GM18511 (cell line): ENCODE results near the gene CAMK2G.

ENCODE experiments used
- ATAC-seq: cut with Tn5 transposase; IDR thresholded peaks from one replicate; pipeline ENCODE4 v1.9.1; 2021; ENCODE audit warnings: mild to moderate bottlenecking, moderate library complexity; ENCODE audit not compliant: unreplicated experiment

Gene CAMK2G

DNA sequence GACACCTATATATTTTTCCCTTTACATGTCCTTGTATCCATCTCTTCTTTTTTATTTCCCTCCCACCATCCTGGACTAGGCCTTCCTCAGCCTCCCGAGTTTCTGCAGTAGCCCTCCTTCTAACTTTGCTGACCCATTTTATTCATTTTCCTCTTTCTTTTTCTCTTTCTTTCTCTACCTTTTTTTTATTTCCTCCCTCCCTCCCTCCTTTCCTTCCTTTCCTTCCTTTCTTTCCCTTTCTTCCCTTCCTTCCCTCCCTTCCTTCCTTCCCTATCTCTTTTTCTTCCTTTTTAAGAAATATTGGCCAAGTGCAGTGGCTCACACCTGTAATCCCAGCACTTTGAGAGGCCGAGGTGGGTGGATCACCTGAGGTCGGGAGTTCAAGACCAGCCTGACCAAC lies 9.7 kb upstream of the CAMK2G start:
- ATAC-seq, result no peak

DNA sequence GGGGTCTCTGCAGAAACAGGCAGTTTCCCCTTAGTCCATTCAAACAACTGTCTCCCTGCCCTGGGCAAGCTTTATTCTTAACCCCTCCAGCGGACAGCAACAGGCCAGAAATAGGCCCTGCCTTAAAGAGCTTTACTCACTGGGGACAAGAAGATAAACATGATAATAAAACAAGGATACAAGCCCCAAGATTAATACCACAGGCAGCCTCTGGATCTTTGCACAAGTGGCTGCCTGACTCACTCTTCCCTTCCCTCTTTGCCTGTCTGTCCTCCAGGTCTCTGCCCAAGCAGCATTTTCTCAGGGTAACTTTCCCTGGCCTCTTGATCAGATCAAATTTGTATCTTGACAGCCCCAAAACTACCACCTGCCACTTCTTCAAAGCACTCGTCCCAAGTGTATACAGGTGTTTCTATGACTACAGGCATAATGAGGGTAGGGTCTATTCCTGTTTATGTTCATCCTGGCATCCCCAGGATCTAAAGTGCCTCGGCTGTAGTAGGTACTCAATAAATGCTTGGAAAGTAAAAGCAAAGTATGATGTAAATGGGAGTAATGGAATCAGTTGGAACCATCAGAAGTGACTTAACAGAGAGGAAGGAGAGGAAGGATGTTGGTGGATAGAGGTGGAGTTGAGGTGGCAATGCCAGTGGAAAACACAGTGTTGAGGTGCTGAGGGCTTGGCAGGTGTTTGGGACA lies 7.0 kb upstream of the CAMK2G start:
- no peak for ATAC-seq

DNA sequence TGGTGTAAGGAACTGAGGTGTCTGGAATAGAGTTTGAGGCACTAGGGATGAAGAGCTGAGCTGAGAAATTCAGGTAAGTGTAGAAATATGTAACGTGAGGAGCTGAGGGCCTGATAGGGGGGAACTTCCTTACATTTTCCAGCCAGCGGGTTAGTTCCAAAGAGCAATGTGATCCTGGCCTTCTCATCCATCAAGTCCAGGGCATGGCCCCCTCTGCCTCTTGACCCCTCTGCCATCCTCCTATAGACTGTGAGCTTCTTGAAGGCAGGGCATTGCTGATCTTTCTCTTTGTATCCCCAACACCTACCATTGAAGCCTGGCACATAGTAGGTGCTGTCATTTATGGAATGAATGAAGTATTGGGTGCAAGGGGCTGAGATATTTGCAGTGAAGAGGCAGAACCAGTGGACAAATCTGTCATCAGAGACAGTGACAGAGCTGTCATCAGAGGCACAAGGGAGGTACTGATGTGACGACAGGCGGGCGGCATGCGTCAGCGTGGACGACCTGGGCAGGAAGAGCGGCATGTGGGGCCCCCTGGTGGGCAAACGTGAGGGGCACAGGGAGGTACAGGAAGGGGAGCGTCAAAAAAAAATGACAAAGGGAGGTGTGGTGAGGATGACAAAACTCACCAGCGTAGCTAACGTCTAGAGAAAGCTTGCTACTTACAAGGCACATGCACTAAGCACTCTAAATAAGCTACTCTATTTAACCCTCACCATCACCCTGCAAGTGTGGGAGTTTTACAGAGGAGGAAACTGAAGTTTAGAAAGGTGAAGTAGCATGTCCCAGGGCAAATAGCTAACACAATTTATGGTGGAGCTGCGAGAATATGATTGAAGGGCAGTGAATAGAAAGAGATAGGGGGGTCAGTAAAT lies 5.2 kb upstream of the CAMK2G start:
- peak; percentile 90 for ATAC-seq

DNA sequence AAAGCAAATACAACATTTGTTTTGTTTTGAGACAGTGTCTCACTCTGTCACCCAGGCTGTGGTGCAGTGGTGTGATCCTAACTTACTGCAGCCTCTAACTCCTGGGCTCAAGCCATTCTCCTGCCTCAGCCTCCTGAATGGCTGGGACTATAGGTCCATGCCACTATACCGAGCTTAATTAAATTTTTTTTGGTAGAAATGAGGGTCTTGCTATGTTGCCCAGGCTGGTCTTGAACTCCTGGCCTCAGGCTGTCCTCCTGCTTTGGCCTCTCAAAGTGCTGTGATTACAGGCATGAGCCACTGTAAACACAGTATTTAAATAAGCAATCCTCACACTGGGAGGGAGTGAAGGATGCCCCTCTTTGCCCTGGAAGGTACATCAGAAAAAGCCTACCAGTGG lies 4.0 kb upstream of the CAMK2G start:
- no peak for ATAC-seq

DNA sequence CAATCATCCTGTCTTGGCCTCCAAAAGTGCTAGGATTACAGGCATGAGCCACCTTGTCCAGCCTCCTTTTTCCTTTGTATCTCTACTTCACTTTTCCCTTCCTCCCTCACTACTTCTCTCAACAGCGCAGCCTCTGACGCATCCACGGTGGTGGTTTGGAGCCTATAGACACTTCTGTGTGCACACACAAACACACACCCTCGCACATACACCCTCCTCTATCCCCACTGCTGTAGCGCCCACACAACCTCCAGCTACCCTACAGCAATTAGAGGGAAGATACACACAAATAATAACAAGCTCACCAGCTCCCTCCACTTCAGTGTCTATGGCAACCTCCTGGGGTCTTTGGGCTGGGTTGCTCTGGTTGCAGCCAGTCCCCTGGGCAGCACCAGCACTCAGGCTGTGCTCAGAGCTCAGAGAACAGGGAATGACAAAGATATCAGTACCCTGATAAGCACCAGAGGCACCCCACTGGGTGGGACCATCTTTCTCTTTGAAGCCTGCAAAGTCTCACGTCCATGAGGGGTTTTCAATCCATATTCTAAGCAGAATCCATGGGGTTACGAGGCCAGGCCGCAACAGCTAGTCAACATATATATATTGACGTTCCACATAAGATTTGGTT lies 3.3 kb upstream of the CAMK2G start:
- no peak for ATAC-seq

DNA sequence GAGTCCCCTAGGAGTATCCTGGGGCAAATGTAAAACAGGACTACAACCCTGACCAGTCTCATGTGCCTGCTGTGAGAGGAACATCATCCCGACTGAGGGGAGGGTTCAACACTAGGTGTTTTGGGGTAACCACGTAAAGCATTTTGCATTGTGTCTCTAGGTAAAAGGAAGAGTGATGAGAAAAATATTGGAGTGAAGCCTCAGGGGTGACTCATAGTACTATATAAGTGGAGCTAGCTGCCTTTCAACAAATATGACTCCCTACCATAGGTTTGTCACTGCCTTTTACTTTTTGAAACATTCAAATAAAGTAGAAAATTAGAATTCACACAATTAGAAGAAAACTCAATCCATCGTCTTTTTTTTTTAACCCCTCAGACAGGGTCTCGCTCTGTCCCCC lies 2.6 kb upstream of the CAMK2G start:
- ATAC-seq, result no peak

DNA sequence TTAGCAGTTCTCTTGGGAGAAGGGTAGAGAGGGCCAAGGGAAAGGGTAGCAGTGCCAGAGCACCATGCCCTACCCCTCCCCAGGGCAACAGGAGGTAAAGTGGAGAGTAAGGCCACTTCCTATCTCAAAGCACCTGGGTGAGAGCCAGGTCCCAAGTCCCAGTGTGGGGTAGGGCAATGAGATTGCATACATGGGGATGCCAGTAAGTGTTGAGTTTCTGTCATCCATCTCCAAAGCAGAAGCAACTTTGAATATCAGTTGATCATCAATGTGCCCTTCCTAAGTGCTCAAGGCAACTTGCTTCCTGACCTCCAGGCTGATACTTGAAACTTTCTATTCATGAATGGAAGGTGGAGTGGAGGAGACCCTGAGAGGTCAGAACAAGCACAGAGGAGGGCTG lies 2.2 kb upstream of the CAMK2G start:
- ATAC-seq, result no peak

DNA sequence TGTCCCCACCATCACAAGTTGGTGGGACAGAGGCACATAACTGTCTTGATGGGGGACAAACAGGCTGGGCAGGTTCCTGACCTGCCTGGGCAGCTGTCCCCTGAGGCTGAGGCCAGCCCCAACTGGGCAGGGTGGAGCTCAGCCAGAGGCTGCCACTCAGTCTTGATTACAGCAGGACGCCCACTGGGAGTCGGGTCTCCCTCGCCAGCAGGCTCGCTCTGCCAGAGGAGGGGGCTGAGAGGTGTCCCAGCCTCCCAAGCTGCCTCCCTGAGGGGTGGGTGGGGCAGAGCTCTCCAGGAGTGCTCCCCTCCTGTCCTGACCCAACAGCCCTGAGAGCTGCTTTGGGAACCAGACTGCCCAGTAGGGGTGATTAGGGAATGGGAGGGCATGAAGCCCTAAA lies 1.8 kb upstream of the CAMK2G start:
- no peak for ATAC-seq

DNA sequence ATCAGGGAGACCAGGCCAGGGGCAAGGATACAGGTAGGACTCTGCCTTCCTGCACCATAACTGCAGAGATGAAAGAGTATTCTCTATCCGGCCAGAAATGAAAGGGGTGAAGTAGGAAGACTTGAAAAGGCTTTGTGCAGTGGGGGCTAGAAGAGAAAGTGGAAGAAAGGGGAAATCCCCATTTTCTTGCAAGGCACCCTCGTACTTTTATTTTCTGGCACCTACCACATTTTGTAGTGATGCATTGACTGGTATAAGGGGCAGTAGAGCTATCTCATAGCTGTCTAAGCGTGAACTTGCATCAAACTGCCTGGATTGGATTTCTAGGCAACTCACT lies 752 bp upstream of the CAMK2G start:
- ATAC-seq, result peak; percentile 13

DNA sequence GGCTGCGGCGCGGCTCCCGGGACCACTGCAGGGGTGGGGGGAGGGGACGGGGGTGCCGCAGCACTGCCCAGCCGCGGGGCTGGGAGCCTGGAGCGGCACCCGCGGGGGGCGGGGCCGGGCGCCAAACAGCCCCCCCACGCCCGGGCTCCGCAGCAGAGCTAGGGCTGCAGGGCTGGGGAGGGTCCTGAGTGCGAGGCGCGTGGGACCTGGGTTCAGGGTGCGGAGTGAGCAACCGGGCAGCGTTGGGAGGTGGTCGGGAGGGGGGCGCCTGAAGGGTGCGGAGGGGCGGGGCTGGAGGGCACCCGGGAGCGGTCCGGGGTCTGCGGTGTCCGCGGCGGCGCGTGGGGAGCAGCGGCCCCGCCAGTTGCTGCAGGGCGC lies 528 bp downstream of the CAMK2G start:
- ATAC-seq, result peak; percentile 9

DNA sequence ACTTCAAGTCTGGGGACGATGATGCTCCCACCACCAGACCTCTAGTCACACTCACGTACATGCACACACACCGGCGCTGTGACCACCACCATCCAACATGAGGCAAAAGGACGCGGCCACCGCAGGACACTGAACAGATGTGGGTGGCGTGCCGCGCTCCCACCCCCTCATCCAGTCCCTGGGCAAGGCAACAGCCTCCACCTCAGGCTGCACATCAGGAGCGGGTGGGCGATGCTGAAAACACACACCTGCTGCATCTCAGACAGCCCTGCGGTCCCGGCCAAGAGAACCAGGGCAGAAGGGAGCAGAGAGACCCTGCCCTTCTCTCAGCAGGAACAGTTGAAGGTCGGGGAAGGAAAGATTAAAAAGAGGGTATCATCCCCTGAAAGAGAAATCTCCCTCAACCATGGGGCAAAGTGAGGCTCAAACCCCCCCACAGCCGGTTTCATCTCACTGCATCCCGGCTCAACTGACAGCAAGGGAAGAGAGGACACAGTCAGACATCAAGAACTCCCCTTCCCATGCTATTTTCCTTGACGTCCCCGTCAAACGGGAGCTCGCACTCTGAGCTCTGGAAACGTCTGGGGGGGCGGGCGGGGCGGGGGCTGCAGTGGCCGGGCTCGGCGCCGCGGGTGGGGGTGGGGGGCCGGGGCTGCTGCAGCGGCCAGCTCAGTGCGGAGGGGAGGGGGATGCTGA lies 1.1 kb downstream of the CAMK2G start:
- no peak for ATAC-seq

DNA sequence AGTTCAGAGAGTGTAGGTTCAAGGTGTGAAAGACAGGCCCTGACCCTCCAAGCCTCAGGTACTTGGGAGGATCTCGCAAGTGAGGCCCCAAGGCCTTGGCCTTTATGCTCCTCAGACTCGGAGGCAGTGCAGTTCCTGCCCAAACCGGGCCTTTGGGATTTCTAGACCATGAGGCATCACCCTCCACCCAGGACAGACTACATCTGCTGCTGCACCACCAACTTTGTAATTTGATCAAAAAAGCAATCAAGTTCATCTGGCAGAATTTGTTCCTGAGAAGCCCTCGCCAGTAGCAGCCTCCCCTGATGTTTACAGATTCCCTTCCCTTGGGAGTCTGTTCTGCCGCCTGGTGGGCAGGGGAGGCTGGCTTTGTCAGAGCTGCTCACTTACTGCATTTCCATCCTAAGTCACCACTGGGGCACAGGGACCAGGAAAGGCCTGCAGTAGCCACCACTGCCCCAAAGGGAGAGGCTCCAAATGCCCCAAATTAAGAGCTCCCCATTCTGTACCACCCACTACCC lies 2.1 kb downstream of the CAMK2G start:
- no peak for ATAC-seq

DNA sequence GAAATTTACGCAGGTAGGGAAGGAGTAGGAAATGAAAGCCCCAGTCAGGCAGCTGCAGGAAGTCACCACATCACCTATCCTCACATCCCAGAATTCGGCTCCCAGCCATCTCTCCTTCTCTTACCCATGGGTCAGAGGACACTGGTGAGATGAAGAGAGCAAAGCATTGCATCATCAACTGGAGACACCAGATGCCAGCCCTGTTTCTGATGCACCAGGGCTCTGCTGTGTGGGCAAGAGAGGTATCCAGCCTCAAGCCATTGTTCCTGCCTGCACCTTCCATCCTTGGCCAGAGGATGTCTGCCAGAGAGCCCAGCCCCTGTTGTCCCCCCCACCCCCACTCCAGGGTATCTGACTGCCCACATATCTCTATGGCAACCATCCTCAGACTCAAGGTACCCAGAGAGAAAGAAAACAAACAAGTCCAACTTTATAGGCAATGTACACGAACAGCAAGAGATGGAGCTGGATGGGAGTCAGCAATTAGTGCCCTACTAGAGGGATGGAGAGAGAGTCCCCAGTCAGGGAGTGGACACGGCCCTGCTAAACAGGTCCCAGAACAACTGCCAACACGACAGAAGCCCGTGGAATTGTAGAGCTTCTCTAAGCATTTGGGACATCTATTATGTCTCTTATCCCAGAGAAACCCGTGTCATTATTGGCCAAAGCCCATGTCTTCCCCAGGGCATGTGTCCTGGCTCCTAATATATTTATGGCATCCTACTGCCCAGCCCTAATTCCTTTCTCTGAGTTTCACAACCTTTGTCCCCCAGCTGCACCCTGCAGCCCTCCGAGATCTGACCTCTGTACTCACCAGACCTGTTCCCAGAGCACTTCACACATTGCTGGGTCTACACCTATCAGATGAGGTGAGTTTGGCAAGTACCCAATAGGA lies 2.8 kb downstream of the CAMK2G start:
- no peak for ATAC-seq

DNA sequence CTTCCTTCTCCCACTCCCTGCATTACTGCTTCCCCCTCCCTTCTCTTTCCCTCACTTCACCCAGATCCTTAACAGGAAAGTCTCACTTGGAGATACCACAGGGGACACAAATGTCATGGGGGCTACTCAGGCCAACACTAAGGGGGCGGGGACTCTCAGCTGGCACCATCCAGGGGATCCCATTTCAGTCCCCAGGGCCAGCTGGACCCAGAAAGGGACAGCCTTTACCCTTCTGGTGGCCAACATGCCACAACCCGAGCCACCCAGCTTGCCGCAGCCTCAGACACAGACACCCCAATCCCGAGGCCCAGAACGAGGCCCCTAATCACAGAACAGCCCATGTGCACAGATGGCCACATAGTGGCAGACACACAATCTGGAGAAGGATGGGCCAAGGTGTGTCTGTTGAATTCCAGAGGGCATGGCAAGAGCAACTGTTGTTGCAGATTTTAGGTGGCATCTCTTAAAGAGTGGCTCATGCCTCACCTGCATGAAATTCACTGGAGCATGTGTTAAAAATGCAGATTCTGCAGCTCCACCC lies 5.6 kb downstream of the CAMK2G start:
- no peak for ATAC-seq

DNA sequence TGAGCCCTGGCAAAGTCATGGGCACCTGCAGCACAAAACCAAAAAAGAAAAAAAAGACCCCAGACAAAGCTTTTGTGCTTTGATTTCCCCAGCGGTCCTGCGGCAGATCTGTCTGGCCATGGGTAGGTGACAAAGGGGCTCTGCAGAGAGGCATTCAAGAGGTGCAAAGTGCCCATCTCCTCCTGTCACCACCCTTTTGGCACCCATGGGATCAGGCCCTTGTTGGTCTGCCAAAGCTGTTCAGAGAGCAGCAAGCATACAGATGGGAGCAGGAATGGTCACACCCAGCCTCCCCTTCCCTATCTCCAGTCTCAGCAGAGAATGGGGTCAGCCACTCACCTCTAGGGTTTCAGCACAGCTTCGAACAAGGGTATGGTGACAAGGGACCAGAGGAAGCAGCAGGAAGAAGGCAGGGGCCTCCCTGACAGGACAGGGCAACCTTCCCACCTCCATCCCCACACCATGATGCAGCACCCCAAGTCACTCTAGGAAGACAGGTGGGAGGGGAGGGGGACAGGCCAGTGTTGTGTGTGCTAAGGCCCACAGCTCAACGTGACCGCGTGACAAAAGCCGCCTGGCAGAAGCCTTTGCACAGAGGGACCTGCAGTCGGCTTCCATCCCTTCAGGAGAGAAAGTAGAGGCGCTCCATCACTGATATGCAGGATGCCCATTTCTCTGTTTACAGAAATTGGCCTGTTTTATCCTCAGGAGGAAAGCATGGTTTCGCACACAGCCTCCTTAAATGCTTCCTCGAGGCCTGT lies 6.3 kb downstream of the CAMK2G start:
- no peak for ATAC-seq

DNA sequence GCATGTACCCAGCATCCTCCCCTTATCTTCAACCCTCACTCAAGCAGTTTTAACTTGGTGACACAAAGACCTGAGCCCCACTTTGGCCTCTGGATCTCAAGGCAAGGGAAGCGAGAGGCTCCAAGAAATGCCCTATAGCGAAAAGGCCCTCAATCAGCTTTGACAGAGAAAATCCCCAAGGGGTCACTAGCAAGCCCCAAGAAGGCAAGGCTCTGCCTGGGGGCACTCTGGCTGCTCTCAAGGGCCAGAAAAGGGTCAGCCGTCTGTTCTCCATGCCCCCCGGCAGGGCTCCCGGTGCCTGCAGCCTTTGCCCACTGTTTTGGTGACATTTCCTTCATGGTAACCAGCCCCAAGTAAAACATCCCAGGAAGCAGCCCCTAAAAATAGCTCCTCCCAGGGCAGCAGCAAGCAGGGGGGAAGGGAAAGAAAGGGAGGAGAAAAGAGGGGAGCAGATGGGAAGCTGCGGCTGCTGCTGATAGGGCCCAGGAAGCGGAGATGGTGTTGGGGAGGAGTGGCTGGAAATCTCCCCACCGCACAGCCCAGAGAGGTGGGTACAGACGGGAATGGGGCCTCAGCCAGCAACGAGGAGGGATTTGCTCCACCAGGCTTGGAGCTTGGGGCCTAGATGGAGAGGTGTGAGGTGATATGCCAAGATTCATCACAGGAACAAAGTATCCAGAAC lies 7.1 kb downstream of the CAMK2G start:
- ATAC-seq, result no peak

DNA sequence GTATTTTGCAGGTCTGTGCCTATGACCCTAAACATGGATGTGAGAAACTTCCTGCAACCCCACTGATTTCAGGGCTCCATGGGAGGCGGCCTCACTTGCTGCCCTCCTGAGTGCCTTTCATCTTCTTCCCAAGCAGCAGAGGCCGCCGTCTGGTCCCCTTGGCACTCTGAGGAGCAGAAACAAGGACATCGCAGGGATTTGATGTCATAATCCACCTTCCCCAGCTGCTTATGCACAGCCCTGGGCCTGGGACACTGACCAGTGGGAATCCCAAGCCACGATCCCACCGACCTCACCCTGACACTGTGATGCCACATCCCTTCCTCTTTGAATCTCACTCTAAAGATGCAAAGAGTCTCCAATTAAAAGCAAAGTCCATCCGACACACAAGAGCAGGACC lies 7.7 kb downstream of the CAMK2G start:
- ATAC-seq, result no peak
